NCI-H446 treated with DMSO at 0.1 percent for 48 hours (cell line): ENCODE results near the gene MORC3.
A peak's percentile ranks its signal among the peaks of the same experiment; 100 is the strongest.
"Not testable (repeated sequence)": the region's sequence is repeated elsewhere in the genome, so short reads cannot be mapped to it uniquely, and the experiment has no call there.

Source experiments
- DNase-seq: peaks from one replicate; lab custom pipeline; 2025; lab: John Stamatoyannopoulos, UW

Gene MORC3

DNA sequence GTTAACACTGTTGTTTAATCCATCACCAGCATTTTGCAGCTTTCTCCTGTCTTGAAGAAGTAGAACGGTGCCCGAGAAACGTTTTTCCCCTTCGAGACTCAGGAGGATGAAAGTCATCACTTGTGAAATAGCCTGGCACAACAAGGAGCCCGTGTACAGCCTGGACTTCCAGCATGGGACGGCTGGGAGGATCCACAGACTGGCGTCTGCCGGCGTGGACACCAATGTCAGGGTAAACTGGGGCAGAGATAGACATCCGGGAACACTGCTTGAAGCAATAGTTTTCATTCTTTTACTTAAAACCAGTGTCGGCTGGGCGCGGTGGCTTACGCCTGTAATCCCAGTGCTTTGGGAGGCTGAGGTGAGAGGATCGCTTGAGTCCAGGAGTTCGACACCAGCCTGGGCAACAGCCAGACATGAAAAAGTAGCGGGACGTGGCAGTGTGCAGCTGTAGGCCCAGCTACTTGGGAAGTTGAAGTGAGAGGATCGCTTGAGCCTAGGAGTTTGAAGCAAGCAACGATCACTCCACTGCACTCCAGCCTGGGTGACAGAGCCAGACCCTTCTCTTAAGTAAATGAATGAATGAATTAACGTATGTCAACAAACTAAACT lies 66.1 kb downstream of the MORC3 start:
- DNase-seq, result no peak

DNA sequence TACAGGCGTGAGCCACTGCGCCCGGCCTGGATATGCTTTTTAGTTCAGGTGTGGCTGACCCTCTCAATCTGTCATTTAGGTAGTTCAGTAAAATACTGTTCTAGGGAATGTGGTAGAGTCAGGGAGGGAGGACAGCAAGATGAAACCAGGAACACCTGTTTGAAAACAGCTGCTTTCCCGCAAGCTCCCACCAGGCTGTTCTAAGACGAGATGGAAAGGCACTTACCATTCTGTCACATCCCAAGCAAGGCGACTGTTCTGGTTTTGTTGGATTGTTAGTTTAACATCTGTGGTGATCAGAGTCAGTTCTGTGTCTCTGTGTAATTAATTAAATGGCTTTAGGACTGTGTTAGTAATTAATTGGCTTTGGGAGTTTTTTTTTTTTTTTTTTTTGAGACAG lies 68.1 kb downstream of the MORC3 start:
- no peak for DNase-seq

DNA sequence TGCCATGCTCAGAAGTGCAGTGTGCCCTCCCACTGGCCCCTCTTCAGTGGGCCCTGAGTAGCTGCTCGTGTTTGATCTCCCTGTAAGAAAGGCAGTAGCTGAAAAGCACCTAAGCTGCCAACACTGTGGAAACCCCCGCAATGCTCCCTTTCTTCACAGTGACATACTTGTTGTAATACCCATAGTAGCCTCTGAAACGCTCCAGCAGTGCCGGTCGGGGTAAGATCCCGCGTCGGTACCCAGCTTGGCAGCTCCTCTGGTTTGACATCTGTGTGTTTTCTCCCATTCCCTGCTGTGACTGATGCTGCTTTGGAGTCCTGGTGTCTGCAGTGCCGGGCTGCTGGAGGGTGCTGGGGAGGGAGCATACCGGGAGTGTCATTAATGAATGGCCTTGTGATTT lies 68.8 kb downstream of the MORC3 start:
- DNase-seq, result peak; percentile 85

GRCh38 chr21:36391649-36392048 lies 71.7 kb downstream of the MORC3 start:
- DNase-seq, result not testable (repeated sequence)

GRCh38 chr21:36395353-36396111 lies 75.5 kb downstream of the MORC3 start:
- no peak for DNase-seq

GRCh38 chr21:36396325-36396724 lies 76.3 kb downstream of the MORC3 start:
- no peak for DNase-seq

DNA sequence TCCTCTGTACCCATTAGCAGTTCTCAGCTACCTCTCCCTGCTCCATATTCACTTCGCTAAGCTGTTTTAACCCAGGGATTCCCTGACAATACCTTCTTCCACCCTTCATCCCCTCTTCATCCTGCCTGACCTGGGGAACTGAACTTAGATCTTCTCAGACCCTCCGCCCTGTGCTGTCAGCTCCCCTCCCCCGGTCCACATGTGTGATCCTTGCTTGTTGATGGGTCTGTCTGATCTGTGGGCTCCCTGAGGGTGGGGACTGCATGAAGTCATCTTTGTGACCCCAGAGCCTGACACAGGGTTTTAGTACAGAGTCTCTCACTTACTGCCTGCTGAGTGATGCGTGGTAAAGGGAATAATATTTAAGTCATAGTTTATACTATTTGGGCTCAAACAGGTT lies 77.0 kb downstream of the MORC3 start:
- DNase-seq, result no peak

DNA sequence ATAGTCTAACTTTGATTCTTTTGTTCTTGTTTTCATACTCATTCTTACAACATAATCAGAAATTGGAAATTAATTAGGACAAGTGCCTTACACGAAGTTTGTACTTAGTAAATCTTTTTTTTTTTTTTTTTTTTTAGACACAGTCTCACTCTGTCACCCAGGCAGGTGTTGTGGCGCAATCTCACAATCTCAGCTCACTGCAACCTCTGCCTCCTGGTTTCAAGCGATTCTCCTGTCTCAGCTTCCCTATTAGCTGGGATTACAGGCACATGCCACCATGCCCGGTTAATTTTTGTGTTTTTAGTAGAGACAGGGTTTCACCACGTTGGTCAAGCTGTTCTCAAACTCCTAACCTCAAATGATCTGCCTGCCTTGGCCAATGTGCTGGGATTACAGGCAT lies 77.6 kb downstream of the MORC3 start:
- no peak for DNase-seq

DNA sequence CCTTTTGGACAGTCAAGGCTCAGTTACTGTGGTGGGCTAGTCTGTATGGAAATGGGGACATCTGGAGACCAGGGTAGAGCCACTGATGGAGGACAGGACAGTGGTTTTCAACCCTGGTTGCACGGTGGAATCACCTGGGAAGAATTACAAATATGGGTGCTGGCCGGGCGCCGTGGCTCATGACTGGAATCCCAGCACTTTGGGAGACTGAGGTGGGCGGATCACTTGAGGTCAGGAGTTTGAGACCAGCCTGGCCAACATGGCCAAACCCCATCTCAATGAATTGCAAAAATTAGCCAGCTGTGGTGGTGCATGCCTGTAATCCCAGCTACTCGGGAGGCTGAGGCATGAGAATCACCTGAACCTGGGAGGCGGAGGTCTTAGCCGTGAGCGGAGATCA lies 79.7 kb downstream of the MORC3 start:
- not testable (repeated sequence) for DNase-seq

DNA sequence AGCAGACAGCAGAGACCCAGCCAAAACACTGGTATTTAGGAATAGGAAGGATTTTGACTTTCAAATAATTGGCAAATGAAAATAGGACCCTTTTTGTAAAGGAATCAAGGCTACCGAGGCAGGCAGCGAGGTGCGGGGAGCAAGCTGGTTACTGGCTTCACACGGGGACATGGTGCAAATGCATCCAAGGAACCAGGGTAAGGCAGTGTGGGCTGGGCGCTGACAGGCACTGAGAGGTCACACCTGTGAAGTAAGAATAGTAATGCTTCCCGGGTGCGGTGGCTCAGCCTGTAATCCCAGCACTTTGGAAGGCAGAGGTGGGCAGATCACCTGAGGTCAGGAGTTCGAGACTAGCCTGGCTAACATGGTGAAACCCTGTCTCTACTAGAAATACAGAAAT lies 80.7 kb downstream of the MORC3 start:
- DNase-seq, result no peak

DNA sequence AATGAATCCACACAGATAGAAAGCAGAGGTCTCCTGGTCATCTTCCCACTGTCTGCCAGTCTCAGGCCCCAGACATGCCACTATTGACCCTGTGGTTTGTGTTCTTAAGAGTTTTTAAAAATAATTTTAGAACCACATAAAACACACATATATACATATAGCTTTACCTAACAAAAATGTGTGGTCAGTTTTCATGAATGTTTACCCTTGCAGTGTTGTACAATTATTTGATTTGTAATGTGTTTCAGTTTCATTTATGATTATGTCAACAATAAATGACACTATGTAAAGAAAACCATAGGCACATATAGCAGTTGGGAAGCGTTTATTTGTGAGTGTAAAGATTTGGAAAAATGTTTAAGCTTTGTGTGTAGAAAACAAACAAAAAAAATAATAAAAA lies 82.3 kb downstream of the MORC3 start:
- no peak for DNase-seq

DNA sequence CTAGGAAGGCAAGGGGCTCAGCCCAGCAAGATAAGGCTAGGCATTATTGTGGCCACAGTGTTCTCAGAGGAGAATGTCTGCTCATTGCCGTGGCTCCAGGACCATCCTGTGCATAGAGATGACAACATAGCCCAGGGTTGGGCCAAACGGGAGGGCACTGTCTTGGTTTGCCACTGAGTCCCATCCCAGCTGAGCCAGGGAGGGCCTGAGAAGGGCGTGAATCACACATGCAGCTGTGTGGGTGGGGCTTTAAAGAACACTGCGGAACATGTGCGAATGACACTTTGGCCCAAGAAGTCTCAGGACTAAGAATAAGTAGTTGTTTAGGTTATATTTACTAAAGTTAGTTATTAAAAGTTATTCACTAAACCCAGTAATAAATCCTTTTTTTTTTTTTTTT lies 83.7 kb downstream of the MORC3 start:
- DNase-seq, result no peak

- DNase-seq, result no peak
Observed at GRCh38 chr21:36408568-36408967, 88.6 kb downstream of the MORC3 start.

DNA sequence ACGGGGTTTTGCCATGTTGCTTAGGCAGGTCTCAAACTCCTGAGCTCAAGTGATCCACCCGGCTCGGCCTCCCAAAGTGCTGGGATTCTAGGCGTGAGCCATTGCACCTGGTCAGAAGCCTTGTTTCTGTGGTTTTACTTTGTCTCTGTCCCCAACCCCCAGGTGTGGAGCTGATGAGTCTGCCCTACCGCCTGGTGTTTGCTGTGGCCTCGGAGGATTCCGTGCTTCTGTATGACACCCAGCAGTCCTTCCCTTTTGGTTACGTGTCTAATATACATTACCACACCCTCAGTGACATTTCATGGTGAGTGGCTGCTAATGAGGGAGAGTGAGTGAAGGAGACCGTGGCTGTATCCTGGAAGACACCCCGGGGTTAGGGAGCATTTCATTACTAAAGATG lies 91.3 kb downstream of the MORC3 start:
- DNase-seq, result no peak

DNA sequence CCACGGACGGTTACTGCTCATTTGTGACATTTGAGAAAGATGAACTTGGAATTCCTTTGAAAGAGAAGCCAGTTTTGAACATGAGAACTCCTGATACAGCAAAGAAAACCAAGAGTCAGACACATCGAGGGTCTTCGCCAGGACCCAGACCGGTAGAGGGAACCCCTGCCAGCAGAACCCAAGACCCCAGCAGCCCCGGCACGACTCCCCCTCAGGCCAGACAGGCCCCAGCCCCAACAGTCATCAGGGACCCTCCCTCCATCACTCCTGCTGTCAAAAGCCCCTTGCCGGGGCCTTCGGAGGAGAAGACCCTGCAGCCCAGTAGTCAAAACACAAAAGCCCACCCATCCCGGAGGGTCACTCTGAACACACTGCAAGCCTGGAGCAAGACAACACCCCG lies 92.9 kb downstream of the MORC3 start:
- no peak for DNase-seq

DNA sequence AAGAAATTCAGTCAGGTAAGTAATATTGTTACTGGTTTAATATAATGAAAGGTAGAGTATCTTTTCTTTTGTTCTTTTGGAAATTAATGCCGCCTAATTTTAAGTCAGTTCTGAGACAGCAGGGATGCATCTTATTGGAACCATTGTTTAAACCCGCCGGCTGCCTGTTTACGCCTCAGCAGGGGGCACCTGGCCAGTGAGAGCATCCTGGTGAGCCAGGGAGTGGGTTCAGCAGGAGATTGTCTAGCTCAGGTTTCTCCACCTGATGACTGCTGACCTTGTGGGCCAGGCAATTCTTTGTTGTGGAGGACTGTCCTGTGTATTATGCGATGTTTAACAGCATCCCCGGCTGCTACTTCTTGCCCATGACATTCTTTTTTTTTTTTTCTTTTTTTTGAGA lies 95.4 kb downstream of the MORC3 start:
- no peak for DNase-seq

- no peak for DNase-seq
Observed at GRCh38 chr21:36419241-36419640, 99.2 kb downstream of the MORC3 start.

GRCh38 chr21:36419996-36420395 lies 100.0 kb downstream of the MORC3 start:
- DNase-seq, result peak; percentile 14

DNA sequence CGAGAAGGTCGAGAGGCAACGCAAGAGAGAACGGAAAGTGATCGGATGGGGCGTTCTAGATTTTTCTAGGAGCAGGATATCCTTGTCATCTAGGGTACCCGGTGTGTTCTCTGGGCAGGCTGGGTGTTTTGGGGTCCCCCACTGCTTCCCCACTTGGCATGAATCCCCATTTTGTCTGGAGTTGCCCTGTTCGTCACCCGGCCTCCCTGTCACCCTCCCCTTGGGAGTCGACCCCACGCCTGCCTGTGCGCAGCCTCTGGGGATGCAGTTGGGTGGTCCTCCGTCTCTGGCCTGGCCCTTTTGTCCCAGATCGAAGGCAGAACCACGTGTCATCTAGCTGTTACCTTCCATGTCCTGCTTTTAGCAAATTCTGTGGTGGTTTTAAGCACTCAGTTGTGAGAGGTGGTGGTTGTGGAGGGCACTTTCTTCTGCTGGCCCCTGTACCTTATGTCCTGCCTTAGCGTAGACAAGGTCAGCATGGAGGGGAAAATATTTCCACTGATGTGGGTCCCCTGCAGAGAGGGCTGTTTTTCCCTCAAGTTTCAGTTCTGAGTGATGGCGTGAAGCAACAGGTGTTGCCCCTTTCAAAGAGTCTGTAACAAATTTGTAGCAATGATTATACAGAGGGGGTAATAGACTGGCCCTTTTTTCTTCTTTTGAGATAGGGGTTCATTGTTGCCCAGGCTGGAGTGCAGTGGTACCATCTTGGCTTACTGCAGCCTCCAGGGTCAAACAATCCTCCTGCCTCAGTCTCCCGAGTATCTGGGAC lies 100.8 kb downstream of the MORC3 start:
- DNase-seq, result no peak

DNA sequence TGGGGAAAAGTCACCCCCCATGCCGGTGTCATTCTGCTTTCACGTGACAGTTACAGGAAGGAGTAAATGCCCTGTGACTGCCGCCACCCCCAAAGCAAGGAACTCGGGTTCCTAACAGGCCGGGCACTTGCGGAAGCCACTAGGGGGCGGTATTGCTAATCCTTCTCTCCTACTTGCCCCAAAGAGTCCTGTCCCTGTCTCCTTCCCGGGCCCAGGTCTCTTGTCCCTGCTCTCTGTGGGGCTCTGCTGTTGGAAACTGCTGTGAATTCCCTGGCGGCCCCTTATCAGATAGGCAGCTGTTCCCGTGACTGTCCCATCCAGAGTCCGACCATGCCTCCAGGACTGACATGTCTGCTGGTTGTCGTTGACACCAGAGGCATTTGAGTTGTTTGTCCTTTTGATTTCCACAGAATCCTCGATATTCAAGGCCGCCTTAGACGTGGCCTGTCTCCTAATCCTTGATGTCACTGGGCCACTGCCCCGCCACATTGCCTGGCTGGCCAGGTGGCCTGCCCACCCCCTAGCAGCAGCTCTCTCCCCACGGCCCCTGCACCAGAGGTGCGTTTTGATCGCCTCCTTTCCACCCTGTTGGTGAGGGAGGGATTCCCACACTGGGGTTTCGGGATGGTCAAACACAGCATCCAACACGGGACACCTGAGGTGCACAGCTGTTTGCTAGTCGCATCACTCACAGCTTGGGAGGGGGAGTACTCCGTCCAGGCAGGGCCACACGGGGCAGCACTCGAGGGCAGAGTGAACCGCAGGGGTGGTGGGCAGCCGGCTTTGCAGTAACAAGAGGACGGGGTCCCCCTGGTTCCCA lies 102.5 kb downstream of the MORC3 start:
- no peak for DNase-seq

- no peak for DNase-seq
Observed at GRCh38 chr21:36423771-36424433, 103.9 kb downstream of the MORC3 start.

DNA sequence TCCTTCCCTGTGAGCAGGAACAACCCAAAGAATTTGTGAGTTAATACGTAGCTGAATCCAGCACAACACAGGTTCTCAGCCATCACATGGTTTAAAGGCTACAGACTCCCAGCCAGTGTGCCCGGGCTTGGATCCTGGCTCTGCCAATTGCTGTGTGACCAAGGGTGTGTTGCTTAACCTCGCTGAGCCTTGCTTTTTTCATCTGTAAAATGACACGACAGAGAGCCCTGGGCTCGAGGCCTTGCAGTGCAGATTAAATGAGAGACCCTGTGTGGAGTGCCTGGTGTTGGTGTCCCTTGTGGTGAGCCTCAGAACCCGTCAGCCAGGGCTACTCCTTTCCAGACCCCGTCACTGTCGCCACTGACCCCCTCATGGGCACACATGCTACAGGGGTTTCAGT lies 104.6 kb downstream of the MORC3 start:
- DNase-seq, result no peak
